Measurements from ENCODE around the gene EEF1AKMT3.

Gene EEF1AKMT3

GRCh38 chr12:57751432-57751787 is 21.0 kb upstream of the EEF1AKMT3 start:
- H3K9ac ChIP-seq (ENCODE audit: low read length) = peak overlapping the region; percentile 99
- H3F3A ChIP-seq (ENCODE audit: insufficient read depth, low read length) = no peaks in the 10 kb centered on the region; the same call in 1 of the 2 replicates
- peaks cover 41% of the 10 kb centered on the region for H3K4me1 ChIP-seq (ENCODE audit: insufficient read depth, low read length, severe bottlenecking)
- no peak overlapping the region for H2AFZ ChIP-seq (ENCODE audit: low read length)
- no peaks in the 10 kb centered on the region for H3K9me2 ChIP-seq (ENCODE audit: low read depth, low read length)
- no peak for TF ChIP-seq EZH2 (IDR thresholded peaks at IDR 0.05; ENCODE audit: borderline replicate concordance, low read length)
- no peak for TF ChIP-seq CTCF (IDR thresholded peaks at IDR 0.05; ENCODE audit: low read length)
- H3K27ac ChIP-seq (ENCODE audit: low read depth, low read length, poor library complexity, severe bottlenecking) = peak overlapping the region; percentile 59
- peak overlapping the region; percentile 96 for H3K4me3 ChIP-seq (ENCODE audit: low read depth, low read length, poor library complexity, severe bottlenecking)
- H3K79me2 ChIP-seq (ENCODE audit: insufficient read depth, low read length) = peaks cover 21% of the 10 kb centered on the region
- H3K27me3 ChIP-seq (ENCODE audit: insufficient read depth, low read length) = no peaks in the 10 kb centered on the region
- H3K9me3 ChIP-seq (ENCODE audit: low read length) = no peaks in the 10 kb centered on the region
- no peaks in the 10 kb centered on the region for H4K20me1 ChIP-seq (ENCODE audit: insufficient read depth, low read length)
- H3K4me2 ChIP-seq (ENCODE audit: low read length) = peak overlapping the region; percentile 98
- peaks cover 46% of the 10 kb centered on the region for H3K36me3 ChIP-seq (ENCODE audit: insufficient read depth, low read length)

- Histone ChIP-seq H3K4me3 (ENCODE audit: low read depth, low read length, poor library complexity, severe bottlenecking) (peak within 1 kb of the TSS; percentile 96), H3K9me3 (ENCODE audit: low read length) (no peaks in the 10 kb centered on the region), H3K9ac (ENCODE audit: low read length) (peak within 1 kb of the TSS; percentile 99), H3K9me2 (ENCODE audit: low read depth, low read length) (no peaks in the 10 kb centered on the region), H2AFZ (ENCODE audit: low read length) (no peak within 1 kb of the TSS), H3K4me1 (ENCODE audit: insufficient read depth, low read length, severe bottlenecking) (peaks cover 47% of the 10 kb centered on the region), H3K27me3 (ENCODE audit: insufficient read depth, low read length) (no peaks in the 10 kb centered on the region), H3F3A (ENCODE audit: insufficient read depth, low read length) (no peaks in the 10 kb centered on the region), H4K20me1 (ENCODE audit: insufficient read depth, low read length) (no peaks in the 10 kb centered on the region), H3K36me3 (ENCODE audit: insufficient read depth, low read length) (peaks cover 41% of the 10 kb centered on the region), H3K4me2 (ENCODE audit: low read length) (peak within 1 kb of the TSS; percentile 98), H3K27ac (ENCODE audit: low read depth, low read length, poor library complexity, severe bottlenecking) (peak within 1 kb of the TSS; percentile 64), H3K79me2 (ENCODE audit: insufficient read depth, low read length) (peaks cover 21% of the 10 kb centered on the region)
- TF ChIP-seq CTCF (IDR thresholded peaks at IDR 0.05; ENCODE audit: low read length) (no peak), EZH2 (IDR thresholded peaks at IDR 0.05; ENCODE audit: borderline replicate concordance, low read length) (no peak)
Measured at GRCh38 chr12:57751788-57752667, 20.4 kb upstream of the EEF1AKMT3 start, which contains the start of gene CDK4. Gene CDK4, minus strand, starts transcription at chr12:57752310. Its CDS starts 593 bp downstream, at chr12:57751717.

- peak overlapping the region; percentile 37; the same call in 1 of the 2 replicates for H3K9ac ChIP-seq (ENCODE audit: low read length)
- H3K27ac ChIP-seq (ENCODE audit: low read depth, low read length, poor library complexity, severe bottlenecking) = peak overlapping the region; percentile 64
- no peaks in the 10 kb centered on the region for H3F3A ChIP-seq (ENCODE audit: insufficient read depth, low read length)
- no peaks in the 10 kb centered on the region for H3K9me2 ChIP-seq (ENCODE audit: low read depth, low read length)
- H3K27me3 ChIP-seq (ENCODE audit: insufficient read depth, low read length) = no peaks in the 10 kb centered on the region
- H3K4me3 ChIP-seq (ENCODE audit: low read depth, low read length, poor library complexity, severe bottlenecking) = peak overlapping the region; percentile 49
- H4K20me1 ChIP-seq (ENCODE audit: insufficient read depth, low read length) = no peaks in the 10 kb centered on the region
- no peaks in the 10 kb centered on the region for H3K9me3 ChIP-seq (ENCODE audit: low read length)
- peaks cover 48% of the 10 kb centered on the region for H3K4me1 ChIP-seq (ENCODE audit: insufficient read depth, low read length, severe bottlenecking)
- H3K36me3 ChIP-seq (ENCODE audit: insufficient read depth, low read length) = peaks cover 41% of the 10 kb centered on the region
- no peak overlapping the region for H2AFZ ChIP-seq (ENCODE audit: low read length)
- peaks cover 21% of the 10 kb centered on the region for H3K79me2 ChIP-seq (ENCODE audit: insufficient read depth, low read length)
- H3K4me2 ChIP-seq (ENCODE audit: low read length) = peak overlapping the region; percentile 70
- no peak for TF ChIP-seq EZH2 (IDR thresholded peaks at IDR 0.05; ENCODE audit: borderline replicate concordance, low read length)
- no peak for TF ChIP-seq CTCF (IDR thresholded peaks at IDR 0.05; ENCODE audit: low read length)
Measured at GRCh38 chr12:57752668-57753000, 19.8 kb upstream of the EEF1AKMT3 start.

Data from OCI-LY1 (cell line).